NCI-H446 (cell line): ENCODE measurements around the gene PSAPL1.

Experiments used
- DNase-seq, 2 experiments: peaks; one replicate each; lab custom pipeline; 2025; lab: John Stamatoyannopoulos, UW

The PSAPL1 gene

DNA sequence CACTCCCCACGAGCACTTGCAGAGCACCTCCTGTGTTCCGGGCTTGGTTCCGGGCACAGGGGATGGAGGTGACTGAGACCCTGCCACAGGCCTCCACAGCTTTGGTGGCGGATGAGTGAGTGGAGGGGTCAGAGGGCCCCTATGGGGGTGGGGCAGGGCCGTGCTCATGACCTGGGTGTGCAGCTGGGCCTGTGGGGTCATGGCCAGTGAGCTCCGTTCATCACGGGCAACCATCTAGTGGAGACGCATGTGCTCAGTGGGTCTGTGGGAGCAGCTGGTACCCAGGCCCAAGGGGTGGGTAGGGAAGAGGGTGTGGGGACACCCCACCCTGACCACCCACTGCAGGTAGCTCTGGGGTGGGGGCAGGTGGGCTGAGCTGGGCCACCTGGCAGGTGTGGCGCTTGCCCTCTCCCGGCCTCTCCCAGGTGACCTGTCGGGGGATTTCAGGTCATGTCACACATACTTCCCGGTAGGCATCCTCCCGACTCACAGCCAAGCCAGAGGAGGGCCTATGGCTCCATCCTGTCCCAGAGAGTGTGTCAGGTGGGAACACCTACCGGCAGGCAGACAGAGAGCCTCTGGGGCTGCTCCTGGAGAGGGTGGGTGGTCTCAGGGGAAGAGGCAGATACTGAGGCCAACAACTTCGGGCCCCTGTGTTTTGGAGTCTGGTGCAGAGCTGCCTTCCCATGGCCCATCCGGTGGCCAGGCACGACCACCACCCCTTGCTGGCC is 3.6 kb downstream of the PSAPL1 start:
- no peak for DNase-seq

DNA sequence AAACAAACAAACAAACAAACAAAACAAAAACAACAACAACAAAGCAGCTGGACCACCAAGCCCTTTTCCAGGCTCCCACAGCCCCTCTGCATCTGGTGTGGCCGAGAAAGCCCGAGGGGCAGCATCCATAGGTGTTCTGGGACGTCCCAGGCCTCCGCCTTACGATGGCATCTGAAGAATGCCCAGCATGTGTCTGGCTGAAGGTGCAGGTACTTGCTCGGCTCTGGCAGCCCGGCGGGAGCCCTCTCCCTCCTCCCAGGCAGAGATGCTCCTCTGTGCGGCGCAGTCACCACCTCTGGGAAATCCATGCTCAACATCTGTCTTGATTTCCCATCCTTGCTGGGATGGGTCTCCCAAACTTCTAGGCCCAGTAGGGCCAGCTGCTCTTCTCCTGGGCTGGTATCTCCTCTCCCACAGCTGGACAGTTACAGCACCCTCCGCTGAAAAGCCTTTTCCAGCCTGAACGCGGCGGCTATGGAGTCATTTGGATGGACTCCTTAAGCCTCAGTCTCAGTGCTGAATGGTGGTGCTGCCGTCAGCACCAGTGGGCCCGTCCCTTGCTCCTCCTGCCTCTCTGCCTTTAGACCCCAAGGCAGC is 4.3 kb downstream of the PSAPL1 start:
- no peak for DNase-seq

DNA sequence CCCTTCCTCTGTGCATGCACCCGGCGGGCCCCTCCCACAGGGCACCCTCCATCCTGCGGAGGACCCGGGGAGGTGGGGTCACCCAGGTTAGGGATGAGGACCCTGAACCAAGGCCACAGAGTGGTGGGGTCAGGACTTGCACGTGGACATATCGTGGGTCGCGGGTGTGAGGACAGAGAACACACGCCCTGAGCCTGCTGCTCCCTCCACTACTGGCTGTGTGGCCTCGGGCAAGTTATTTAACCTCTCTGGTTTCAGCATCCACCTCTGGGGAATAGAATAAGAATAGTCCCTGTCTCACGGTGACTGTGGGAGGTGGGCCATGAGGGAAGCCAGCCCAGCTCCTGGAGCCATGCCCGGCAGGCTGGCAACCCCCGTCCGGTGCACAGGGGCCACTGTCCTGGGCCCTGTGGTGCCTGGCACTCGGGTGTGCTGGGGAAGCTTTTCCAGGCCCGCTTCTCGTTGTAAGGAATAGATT is 5.1 kb downstream of the PSAPL1 start:
- DNase-seq, result no peak

DNA sequence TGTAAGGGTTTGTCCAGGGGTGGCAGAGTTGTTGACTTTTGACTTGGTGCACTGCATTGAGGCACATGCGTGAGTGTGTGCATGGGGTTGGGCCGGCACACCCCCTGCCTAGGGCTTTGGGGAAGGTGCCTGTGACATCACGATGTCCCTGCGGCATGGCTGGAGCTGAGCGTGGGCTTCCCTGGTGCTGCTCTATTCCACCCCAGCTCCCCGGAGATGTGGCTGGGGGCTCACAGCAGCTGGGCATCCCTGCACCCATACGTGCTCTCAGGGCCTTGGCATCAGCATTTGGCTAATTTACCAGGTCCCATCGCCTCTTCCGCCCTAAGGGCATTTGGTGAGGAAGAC is 5.7 kb downstream of the PSAPL1 start:
- no peak for DNase-seq

DNA sequence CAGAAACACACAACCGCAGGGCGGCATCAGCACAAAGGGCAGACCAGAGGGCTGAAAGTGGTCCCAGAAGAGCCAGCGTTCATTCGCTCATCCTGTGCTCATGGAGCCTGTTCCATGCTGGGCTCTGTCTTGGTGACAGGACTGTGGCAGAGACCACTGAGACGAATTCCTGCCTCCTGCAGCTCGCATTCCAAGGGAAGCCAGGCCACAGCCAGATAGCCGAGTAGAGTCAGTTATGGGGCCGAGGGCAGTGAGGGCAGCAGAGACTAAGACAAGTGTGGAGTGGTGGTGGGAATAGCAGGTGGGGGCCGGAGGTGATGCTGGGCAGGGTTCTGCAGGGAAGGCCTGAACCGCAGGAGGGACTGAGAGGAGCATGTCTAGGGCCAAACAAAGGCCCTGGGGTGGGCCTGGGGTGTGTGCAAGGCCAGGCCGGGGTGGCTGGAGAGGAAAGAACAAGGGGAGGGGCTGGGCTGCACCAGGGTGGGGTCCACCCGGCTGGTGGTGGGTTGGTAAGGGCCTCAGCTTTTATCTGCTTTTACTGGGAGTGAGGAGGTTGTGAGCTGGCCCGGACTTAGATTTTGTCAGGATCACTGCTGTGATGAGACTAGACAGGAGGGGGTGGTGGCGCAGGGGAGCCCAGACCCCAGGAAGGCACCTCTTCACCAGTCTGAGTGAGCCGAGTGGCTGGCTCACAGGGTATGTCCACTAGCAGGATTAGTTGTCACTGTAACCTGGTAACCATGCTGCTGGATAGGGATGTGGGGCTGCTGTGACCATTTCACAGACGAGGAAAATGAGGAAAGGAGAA is 6.3 kb downstream of the PSAPL1 start:
- no peak for DNase-seq

DNA sequence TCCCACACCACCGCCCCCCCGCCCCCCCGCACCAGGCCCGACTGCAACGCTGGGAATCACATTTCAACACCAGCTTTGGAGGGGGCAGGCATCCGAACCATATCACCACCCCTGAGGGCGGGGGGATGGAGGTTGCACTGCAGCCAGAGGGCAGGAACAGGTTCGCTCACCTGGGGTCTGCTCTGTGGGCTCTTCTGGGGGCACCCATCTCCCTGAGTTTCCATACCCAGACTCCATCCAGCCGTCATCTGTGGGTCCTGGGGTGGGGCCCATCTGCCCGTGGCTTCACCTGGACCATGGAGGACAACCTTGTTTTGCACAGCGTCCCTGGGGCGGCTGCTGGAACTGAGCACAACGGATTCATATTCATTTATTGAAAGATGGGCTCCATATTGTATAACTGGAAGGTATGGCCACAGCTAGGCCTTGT is 6.9 kb downstream of the PSAPL1 start:
- no peak for DNase-seq

DNA sequence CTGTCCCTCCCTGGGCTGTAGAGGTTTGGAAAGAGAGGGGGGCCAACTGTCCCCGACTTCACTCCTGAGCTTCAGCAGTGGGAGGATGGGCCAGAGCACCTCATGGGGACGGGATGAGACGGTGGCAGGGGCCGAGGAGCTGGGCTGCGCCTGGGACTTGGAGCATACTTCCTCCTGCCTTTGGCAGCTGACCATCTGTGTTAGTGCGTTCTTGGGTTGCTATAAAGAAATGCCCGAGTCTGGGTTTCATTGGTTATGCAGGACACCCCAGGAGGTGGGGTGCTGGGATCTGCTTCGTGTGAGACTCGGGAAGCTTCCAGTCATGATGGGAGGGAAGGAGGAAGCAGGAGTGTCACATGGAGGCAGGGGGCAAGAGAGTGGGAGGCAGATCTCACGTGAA is 7.4 kb downstream of the PSAPL1 start:
- no peak for DNase-seq

DNA sequence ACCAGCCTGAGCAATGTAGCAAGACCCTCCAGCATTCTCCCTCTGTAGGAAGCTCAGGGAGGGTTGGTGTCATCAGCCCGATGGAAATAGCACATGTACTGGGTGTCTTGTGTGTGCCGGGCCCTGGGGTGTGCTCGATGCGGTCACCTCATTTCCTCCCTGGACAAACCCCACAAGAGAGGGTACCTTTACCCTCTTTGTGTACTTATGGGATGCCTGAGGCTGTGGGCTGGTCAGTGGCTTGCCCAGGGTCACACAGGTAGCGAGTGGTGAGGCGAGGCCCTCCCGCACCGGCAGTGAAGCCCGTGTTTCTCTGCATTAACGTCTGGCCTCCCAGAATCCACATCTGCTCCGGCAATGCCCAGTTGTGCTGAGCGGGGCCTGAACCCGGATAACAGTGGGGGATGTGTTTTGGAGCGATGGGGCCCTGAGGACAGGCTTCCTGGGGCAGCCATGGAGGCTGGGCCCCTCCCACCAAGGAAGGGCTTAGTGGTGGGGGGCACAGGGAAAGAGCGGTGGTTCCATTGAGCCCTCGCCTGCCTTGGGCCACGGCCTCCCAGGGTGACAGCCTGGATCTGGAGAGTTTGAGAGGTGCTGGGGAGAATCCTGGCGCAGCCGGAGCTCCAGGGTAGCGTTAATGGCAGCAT is 8.1 kb downstream of the PSAPL1 start:
- DNase-seq, result no peak

DNA sequence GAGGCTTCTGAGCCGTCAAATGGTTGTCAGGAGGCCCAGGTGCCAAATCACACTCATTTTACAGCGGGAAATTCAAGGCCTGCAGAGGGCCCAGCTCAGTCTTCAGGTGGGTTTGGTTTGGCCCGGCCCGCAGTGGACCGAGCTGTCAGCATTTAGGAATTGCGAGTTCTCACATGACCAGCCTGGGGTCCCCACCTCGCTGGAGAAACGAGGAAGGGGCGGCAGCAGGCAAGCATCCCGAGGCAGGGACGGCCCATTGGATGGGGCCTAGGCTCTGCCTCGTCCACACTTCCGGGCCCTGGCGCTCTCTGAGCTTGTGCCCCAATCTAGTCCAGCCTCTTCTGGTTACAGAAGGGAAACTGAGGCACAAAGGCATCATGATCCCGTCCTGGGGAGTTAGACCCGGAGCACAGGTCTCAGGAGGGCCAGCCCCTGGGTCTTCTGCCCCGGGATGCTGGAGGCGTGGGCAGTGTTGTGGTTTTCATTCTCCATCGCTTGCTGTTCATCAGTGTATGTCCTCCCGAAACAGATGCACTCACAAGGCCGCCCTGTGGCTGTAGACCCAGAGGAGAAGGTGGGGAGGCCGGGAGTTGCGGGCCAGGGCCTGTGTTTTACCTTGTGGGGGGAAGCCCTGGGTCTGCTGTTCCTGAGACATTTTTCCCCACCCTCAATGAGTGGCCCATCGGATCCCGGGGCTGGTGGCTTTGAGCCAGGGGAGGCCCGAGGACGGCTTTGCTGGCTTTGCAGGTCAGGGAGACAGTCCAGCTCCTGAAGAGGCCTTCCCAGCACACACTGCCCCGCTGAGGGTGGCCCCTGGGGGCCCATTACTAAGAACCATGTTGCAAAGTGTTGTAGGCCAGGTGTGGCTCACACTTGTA is 8.9 kb downstream of the PSAPL1 start:
- no peak for DNase-seq

DNA sequence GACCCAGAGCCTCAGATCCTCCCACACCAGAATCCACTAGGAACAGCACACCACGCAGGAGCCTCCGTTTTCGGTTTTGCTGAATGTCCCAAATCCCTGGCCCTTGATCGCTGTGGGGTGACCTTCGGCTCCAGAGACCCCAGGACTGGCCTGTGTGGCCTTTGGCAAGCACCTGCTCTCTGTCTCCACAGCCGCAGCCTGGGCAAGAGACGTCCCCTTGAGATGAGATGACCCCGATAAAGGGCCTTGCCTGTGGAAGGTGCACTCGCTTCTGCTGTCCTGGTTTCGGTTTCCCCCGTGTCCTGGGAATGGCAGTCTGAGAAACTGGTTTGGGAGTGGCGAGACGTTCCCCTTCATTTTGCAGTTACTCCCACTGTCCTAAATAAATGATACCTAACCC is 9.6 kb downstream of the PSAPL1 start:
- no peak for DNase-seq

DNA sequence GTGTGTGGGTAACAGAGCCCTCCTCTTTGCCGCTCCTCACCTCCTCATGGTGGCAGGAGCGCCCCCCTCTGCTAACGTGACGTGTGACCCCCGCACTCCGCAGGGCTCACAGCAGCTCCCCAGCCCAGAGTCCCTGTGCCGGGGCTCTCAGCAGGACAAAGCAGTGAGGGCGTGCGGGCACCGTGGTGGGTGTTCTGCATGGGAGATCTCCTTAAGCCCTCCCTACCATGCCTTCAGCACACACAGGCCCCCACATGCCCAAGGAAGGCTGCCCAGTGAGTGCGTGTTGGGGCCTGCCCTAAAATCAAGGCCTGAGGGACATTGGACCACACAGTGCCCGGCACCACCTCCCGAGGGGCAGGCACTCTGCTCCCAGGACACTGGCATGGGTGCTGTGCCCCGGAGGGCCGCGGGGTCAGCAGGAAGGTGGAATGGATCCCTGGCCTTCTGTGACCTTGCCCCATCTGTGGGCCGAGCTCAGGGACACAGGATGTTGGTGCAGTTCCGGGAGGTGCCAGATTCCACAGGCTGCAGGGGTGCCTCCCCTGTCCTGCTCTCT is 10.1 kb downstream of the PSAPL1 start:
- DNase-seq, result no peak

DNA sequence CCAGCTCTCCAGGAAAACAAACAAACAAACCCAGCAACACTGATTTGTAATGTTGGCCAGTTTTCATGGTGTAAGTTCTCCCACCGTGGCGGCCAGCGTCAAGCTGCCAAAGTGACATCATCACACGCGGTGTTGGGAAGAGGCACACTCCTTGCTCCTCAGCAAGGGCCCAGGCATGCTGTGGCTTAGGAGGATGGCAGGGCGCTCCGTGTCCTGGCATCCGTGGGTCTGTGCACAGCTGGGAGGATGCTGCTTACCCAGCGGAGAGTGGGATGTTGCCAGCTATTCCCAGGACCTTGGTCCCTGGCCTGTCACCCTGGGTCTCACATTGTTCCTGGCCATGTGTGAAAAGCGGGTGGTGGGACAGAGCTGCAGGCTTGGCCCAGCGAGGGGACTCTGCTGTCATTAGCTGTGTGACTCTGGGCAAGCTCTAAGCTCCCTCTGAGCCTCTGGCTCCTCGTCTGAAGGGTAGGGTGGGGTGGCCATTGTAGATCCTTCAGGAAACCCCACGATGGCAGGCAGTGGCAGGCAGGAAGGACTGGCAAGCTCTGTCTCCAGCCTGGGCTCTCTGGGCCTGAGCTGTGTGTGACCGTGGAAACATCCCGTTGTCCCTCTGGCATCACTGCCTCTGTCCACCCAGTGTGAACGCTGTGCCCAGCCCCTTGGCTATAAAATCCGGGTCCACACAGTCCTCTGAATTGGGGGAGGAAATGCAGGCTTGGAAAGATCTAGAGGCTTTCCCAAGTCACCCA is 10.8 kb downstream of the PSAPL1 start:
- DNase-seq, result no peak

DNA sequence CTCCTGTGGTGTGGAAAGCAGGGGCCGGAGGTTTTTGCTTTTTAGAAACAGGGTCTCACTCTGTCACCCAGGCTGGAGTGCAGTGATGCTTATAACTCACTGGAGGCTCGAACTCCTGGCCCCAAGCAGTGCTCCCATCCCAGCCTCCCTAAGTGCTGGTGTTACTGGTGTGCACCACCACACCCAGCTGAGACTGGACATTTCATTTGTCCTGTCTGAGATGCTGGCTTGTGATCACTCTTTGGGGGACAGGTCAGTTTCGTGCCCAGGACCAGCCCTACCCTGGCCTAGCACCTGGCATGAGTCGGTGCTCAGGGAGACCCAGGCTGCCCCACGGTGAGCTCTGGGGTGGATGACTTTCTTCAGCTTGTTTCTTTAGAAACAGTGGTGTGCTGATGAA is 11.3 kb downstream of the PSAPL1 start:
- no peak for DNase-seq

DNA sequence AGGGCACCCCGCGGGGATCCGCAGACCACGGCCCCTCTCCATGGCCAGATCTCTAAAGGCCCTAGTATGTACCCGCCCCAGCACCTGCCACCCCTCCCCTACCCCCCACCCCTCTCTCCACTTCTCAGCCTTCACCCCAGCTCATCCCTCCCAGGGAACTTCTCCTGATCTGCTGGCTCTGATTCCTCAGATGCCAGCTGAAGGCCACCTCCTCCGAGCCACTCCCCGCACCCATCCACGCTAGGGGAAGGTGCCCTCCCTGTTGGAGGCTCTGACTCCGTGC is 11.9 kb downstream of the PSAPL1 start:
- no peak for DNase-seq

DNA sequence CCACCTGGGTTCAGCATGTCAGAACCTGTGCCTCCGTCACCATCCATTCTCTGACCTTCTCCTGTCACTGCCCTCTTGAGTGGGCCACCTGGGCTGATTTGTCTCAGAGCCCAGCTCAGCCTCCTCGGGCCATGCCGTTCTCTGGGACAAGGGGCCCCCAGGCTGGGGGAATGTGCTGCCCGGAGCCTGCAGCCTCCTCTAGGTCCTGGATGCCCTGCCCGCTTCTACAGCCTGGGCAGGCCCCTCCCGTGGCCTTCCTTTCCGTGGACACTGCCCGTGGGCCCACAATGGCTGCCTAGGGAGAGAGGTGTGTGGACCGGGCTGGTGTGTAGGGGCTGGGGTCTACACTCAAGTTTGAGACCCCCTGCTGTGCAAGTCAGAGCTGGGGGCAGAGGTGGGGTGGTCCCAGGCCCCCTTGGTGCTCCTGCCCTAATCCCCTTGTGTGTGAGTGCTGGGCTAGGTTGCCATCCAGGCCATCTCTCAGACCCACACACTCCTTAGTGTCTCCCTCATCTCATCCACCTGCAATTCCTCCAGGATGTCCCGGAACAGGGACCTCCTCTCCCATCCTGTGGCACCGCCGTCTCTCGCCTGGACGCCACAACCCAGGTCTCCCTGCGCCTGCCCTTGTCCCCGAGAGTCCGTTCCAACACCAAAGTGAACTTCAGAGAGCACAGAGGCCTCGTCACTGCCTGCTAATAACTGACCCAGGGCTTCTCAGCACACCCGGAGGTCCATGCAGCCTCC is 12.4 kb downstream of the PSAPL1 start:
- no peak for DNase-seq

DNA sequence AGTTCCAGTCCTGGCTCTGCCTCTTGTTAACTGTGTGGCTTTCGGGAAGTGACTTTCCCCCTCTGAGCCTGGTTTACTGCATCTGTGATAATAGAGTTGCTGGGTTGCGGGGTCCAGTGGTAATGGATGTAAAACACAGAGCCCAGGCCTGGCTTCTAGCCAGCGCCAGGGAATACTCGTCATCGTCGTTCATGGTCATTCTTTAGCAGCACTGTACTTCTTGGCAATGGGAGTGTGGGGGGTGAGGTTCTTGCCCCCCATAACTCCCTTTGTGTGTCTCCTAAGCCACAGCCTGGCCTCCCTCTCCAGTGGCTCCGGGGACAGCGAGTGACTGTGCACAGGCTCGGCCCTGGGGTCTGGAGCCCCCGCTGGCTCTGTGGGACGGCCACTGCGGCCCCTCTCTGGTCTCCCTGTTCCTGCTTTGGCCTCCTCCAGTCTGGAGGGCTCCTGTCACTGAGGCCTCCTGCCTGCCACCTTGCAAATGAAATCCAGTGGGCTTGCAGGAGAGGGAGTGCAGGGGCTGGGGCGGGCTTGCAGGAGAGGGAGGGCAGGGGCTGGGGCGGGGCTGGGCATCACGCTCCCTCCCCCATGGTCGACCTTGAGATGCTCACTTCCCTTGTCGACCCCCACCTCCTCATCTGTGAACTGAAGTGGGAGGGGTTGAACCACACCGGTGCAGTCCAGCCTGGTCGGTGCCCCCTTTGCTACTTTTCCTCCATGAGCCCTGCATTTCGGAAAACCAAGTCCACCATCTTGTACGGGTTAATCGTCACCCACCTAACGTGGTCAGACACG is 13.2 kb downstream of the PSAPL1 start:
- DNase-seq, result no peak

DNA sequence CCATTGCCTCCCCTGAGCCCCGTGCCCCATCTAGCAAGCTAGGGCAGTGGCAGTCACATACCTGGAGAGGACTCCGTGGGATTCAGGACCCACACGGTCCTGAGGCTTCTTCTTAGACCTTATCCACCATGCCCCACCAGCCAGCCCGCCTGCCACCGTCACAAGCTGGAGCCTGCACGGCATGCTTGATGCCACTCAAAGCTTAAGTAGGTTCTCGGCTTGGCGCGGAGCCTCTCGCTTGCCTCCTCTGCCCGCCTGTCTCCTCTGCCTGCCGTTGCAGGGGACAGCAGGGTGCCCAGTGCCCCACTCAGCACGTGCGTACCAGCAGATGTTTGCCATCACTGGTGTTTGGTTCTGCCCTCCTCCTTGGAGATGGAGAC is 14.1 kb downstream of the PSAPL1 start:
- no peak for DNase-seq

DNA sequence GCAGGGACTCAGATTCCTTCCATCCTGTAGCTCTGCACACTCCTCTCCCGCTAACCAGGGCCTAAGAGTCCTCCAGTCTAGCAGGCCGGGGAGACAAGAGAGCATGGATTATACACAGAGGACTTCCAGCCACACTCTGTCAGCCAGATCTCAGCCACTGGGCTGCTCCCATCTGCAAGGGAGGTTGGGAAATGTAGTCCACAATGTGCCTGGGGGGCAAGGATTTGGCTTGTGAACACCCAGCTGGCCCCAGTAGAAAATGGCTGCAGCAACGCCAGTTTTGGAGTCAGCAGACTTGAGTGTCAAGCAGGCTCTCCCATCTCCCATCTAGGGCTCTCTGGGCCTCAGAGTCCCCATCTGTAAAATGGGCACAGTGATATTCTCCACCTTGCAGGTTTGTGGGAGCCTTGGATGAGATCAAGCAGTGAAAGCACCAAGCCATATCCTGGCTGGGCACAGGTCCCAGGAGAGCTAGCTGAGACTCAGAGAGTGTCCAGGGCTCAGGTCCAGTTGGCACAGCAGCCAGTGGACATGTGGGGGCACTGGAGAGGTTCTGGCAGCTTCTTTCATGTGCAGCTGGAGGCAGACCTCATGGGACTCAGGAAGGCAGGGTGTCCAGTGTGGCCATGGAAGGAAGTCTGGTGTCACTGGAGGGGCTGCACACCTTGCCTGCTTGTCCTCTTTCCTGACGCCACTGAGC is 14.6 kb downstream of the PSAPL1 start:
- no peak for DNase-seq
